NCI-H524 treated with DMSO at 0.1 percent for 48 hours (cell line): ENCODE data around the gene SYN1.
"Not testable (repeated sequence)": the region's sequence is repeated elsewhere in the genome, so short reads cannot be mapped to it uniquely, and the experiment has no call there.

Experiments used
- DNase-seq: peaks from one replicate; lab custom pipeline; 2025; lab: John Stamatoyannopoulos, UW

Gene SYN1

GRCh38 chrX:47619486-47620302, at the start of gene SYN1:
Gene SYN1 (minus strand): TSS chrX:47619857. CDS start chrX:47619728, 129 bp downstream.
- DNase-seq: peak; percentile 17

DNA sequence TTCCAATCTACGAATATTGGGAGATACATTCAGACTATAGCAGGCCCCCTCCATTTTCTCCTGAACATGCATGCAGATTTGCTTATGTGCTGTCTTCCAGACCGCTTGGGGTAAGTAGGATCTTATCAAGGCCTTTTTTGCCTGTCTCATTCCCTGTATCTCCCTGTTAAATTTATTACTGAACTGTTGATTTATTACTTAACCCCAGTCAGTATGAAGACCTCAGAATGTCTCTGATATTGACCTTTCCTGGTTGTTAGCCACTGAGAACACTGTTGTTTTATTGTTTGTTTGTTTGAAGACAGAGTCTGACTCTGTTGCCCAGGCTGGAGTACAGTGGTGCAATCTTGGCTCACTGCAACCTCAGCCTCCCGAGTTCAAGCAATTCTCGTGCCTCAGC, 46.1 kb upstream of the SYN1 start:
- not testable (repeated sequence) for DNase-seq

DNA sequence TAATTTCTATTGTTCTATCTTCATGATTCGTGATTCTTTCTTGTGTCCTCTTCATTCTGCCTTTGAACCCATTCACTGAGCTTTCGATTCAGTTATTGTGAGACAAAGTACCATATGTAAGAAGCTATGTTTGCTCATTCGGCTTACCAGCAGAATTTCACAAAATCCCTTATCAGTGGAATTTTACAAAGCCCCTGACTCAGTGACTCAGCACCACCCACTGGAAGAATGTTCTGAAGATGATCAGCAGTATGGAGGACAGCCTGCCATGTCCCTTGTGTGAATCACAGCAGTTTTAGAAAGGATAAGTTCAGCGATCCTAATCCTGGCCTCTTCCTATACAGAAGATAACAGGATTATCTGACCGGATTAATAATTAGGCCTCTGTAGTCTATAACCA, 45.1 kb upstream of the SYN1 start:
- peak; percentile 41 for DNase-seq

DNA sequence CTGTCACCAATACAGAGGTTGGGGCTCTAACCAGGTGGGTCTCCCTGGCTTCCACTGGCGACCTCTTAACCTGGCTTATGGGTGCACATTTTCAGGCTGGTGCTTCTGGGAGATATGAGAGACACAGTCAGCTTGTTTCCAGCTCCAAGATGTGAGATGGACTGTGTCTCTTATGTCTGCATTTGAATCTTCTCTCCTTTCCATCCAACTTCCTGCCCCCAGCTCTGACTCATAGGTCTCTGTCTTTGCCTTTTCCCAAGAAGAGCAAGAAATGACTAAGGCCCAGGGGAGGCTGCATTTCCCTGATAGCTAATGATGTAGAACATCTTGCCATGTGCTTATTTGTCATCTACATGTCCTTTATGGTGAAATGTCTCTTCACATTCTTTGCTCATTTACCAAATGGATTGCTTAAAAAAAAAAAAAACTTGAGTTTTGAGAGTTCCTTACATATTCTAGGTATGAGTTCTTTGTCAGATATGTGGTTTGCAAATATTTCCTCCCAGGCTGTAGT, 42.5 kb upstream of the SYN1 start:
- no peak for DNase-seq

- DNase-seq: no peak
Observed at GRCh38 chrX:47661539-47661938, 41.9 kb upstream of the SYN1 start.

DNA sequence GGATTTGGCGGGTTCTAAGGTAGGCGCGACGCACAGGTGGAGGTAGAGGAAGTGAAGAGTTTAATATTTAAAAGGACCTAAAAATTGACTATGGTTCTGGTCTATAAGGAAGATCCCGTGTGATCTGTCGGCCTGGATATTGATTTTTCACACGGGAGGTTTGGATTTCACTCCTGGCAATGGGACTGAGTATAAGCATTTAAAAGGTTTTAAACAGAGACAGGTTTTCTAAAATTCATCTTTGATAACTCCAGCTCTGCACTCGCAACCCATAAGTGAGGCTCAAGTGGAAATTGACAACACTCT, 39.7 kb upstream of the SYN1 start:
- DNase-seq: no peak

DNA sequence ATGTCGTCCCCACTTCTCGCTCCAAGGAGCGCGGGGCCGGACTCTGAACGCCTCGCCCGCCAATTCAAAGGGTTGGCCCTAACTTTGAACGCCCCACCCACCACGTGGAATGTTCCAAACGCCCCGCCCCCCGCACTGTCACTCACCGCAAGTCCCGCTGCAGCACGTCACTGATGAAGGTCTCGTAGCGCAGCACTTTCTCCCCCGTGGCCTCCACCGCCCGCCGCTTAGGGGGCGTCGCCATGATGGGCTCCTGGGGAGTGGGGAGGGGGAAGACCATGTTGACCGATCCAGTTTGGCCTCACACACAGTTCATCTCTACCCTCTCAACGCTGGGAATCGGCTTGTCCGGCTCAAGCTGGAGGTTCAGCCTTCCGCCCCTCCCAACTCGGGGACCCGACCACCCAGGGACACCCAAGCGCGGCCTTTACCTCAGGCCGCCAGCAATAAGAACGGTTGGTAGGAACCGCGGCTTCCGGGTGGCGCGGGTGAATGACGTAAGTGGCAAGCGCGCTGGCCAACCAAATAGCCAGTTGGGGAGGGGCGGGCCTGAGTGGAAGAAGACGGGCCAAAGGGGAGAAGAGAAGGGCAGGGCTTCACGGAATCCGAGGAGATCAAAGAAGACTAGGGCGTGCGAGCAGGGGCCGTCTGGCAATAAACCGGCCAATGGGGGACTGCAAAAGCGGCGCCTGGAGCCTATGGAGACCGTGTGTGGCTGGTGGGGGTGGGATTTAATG, 39.2 kb upstream of the SYN1 start, which contains the start of gene UXT:
Gene UXT, minus strand, starts transcription at position 497 of the 737 bp plus-strand sequence. Its CDS starts 253 bp downstream, at position 244.
- peak; percentile 90 for DNase-seq

- no peak for DNase-seq
Observed at GRCh38 chrX:47658301-47658683, 38.6 kb upstream of the SYN1 start.

DNA sequence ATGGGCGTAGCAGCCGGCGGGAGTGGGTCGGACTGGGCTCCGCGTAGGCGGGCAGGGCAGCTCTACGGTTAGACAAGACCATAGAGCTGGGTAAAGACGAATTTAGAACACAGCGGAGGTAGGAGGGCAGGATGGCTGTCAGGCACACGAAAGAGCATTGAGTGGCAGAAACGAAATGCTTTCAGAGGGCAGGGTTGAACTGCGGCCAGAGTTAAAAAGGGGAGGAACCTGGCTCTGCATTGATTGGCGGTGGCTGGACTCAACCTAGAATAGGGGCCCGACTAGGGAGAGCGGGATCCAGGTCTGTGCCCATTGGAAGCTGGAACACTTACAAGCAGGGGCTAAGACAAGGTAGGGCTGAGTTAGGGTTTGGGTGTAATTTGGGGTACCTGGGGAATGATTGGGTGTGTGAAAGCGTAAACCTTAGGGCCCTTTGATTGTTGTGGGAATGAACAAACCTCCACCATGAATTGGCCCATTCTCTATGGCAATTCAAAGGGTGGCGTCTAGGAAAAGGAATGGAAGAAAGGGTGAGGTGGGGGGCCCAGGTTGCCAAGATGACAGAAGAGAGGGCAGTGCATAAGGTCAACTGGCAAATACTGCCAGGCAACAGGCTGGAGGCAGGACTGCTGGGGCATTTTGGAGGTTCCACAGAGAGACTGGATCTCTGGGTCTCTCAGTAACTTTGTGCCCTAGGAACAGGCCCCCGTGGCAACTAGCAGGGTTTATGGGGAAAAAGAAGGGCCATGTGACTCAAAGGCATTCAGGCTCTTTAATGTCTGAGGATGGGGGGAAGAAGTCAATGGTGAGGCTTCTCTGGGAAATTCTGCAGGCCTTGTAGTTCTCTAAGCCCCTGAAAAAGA, 31.6 kb upstream of the SYN1 start:
- no peak for DNase-seq

GRCh38 chrX:47650164-47651042, 30.7 kb upstream of the SYN1 start, which contains the start of gene ELK1:
Gene ELK1 (minus strand): TSS chrX:47650563. CDS start chrX:47641441, 9,122 bp downstream.
- peak; percentile 99 for DNase-seq

GRCh38 chrX:47649781-47650163, 30.1 kb upstream of the SYN1 start:
- no peak for DNase-seq

- DNase-seq: no peak
Observed at GRCh38 chrX:47649271-47649670, 29.6 kb upstream of the SYN1 start.

DNA sequence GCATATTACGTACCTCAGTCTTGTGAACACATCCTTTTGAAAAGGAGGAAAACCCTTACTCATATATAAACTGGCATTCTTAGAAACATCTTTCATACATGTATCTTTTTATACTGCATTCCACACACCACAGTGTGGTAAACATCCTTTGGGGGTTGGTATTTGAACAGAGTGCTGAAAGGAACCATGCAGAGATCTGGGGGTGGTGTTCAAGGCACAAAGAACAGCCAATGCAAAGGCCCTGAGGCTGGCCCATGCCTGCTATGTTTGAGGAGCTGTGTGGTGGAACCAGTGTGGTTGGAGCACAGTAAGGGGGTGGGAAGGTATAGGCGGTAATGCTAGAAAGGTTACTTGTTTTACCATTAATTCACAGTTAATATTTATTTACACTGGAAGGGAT, 28.7 kb upstream of the SYN1 start:
- no peak for DNase-seq

GRCh38 chrX:47646636-47647035, 27.0 kb upstream of the SYN1 start:
- no peak for DNase-seq

- DNase-seq: no peak
Observed at GRCh38 chrX:47645530-47645929, 25.9 kb upstream of the SYN1 start.

DNA sequence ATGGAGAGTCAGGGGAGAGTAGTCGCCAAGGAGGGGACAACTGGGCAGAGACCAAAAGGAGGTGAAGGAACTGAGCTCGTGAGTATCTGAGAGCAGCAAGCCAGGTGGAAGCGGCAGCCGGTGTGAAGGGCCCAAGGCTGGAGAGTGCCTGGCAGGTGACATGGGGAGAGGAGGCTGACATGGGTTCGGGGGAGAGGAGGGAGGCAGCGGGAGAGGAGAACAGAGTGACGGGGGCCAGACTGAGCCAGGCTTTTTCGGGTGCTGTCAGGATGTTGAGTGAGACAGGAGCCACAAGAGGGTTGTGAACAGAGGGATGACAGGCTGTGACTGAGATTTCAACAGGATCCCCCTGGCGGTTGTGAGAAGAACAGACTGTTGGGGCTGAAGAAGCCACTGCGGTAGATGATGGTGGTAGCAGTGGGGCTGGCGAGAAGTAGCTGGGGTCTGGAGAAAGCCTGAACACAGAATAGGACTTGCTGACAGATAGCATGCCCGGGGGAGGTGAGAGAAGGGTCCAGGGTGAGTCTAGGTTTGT, 25.0 kb upstream of the SYN1 start:
- DNase-seq: no peak

DNA sequence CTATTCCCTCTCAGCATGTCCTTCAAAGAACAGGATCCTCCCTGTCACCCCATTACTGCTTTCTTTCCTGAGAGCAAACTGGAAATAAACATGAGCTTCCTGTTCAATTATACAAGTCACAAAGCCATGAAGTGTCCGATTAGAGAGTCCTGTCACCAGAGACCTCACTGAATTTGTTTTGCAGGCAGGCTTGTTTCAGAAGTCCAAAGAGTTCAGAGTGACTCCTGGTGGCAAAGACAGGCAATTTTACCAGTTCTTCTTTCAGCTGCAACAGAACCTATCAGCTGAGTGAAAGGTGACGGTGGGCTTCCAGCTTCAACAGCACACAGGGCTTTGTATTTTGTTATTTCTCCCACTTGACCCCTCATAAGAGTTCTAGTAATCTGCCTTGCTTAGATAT, 24.3 kb upstream of the SYN1 start:
- DNase-seq: no peak

GRCh38 chrX:47638816-47639215, 19.2 kb upstream of the SYN1 start:
- no peak for DNase-seq

- DNase-seq: no peak
Observed at GRCh38 chrX:47637546-47638195, 18.0 kb upstream of the SYN1 start.

DNA sequence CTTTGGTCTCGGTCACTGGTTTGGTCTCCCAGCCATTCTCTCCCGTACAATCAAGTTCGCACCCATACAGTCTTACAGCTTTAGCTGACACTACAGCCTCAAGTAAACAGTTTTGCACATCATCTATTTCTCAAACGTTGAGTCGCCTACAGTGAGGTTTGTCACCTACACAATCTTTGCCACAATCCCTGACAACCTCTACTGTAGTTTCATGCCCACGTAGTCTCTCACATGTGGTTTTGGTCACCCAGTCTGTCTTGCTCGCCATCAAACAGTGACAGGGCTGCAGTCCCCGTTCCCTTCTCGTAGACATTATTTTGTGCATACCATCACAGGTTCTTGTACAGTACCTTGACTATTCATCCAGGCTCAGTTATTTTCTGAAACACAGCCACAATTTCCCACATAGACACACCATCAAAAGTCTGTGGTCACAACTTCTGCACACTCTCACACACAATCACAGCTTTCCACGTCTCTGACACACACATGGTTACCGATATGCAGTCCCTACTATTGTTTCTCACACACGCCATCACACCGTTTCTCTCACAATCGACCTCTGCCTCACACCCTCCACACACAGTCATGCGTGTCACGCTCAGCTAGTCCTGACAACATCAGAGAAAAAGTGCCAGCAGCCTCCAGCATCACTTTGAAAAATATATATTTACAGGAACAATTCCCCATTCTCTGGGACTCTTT, 15.4 kb upstream of the SYN1 start:
- DNase-seq: no peak
